Measurements from ENCODE around the gene NTM.

GRCh38 chr11:131877246-131877942 is 507.0 kb downstream of the NTM start:
- TF ChIP-seq CTCF (IDR thresholded peaks at IDR 0.05; ENCODE audit: low read depth, low read length) (no peak), EZH2phosphoT487 (IDR thresholded peaks at IDR 0.05; ENCODE audit: low read depth) (no peak)

Data from OCI-LY3 (cell line).